PFSK-1 (cell line): ENCODE data around the gene CTNNA3.

Experiments
- FOXP2 ChIP-seq: optimal IDR thresholded peaks from 2 replicates; pipeline ENCODE3; 2011; ENCODE audit warnings: borderline replicate concordance, control low read depth, inconsistent platforms; ENCODE audit not compliant: insufficient read depth; ENCODE audit errors: extremely low read length, extremely low read depth
- POLR2AphosphoS5 ChIP-seq: IDR thresholded peaks from 2 replicates; pipeline ENCODE4 v1.6.1; 2012; ENCODE audit warnings: low read depth, mild to moderate bottlenecking, control low read depth, low read length, moderate library complexity
- REST ChIP-seq, 2 experiments: IDR thresholded peaks; 2 replicates each; pipeline versions ENCODE4 v1.6.1 to v1.8.0; 2011 to 2012; ENCODE audit warnings: low read depth in 2 of 2, low read length in 2 of 2, control low read depth in 1 of 2, inconsistent platforms in 1 of 2, mild to moderate bottlenecking in 1 of 2, moderate library complexity in 1 of 2; ENCODE audit not compliant: insufficient read depth in 1 of 2
- SIN3A ChIP-seq: IDR thresholded peaks from 2 replicates; pipeline ENCODE4 v1.6.1; 2012; ENCODE audit warnings: mild to moderate bottlenecking, low read length, moderate library complexity, borderline replicate concordance; ENCODE audit not compliant: insufficient read depth
- TAF1 ChIP-seq: IDR thresholded peaks from 2 replicates; pipeline ENCODE4 v1.6.1; 2012; ENCODE audit warnings: low read length, control low read depth, borderline replicate concordance; ENCODE audit not compliant: insufficient read depth

CTNNA3 gene

GRCh38 chr10:67095531-67095930 lies 600.5 kb downstream of the CTNNA3 start:
- no peak for TF ChIP-seq FOXP2
- no peak for TF ChIP-seq REST (IDR thresholded peaks at IDR 0.05; ENCODE audit: insufficient read depth in 1 of 2, low read depth in 2 of 2, low read length in 2 of 2)
- no peak for TF ChIP-seq SIN3A
- no peak for TF ChIP-seq TAF1
- no peak for TF ChIP-seq POLR2AphosphoS5

GRCh38 chr10:67088036-67088435 lies 608.0 kb downstream of the CTNNA3 start:
- TF ChIP-seq POLR2AphosphoS5 (no peak), REST (IDR thresholded peaks at IDR 0.05; ENCODE audit: insufficient read depth in 1 of 2, low read depth in 2 of 2, low read length in 2 of 2) (no peak), TAF1 (no peak), FOXP2 (no peak)

GRCh38 chr10:67087135-67087425 lies 608.9 kb downstream of the CTNNA3 start:
- TF ChIP-seq POLR2AphosphoS5: no peak
- TF ChIP-seq FOXP2: no peak
- TF ChIP-seq TAF1: no peak
- TF ChIP-seq SIN3A: no peak
- no peak for TF ChIP-seq REST (IDR thresholded peaks at IDR 0.05; ENCODE audit: insufficient read depth in 1 of 2, low read depth in 2 of 2, low read length in 2 of 2)

- TF ChIP-seq TAF1 (no peak), REST (IDR thresholded peaks at IDR 0.05; ENCODE audit: insufficient read depth in 1 of 2, low read depth in 2 of 2, low read length in 2 of 2) (no peak), SIN3A (no peak), FOXP2 (no peak), POLR2AphosphoS5 (no peak)
Observed at GRCh38 chr10:67086327-67087134, 609.5 kb downstream of the CTNNA3 start.
